Measurements from ENCODE around the gene SVBP. TPM values are rescaled to one million over a fixed set of nuclear protein-coding genes. Genes with fewer than 3 reads are reported as not detected.
A peak's percentile ranks its signal among the peaks of the same experiment; 100 is the strongest.

The SVBP gene
- total and polyA plus RNA-seq, 4 donors: 3.4 to 21.8 (median 15.0) TPM

DNA sequence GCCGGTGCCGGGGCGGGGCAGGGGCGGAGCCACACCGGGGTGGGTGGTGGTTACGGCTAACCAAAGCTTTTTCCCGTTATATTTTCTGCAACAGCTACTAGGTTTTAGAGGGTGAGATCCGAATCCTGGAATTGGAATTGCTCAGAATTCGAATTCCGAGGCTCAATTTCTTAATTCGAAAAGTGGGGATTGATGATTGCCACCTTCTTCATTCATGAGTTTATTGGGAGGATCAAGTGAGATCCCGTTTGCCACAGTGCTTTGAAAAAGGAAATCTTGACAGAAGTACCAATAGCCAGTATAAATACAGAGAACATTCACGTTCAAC lies 207 bp upstream of the SVBP start:
- Histone ChIP-seq H3K36me3 (ENCODE audit: control insufficient read depth in 4 of 4, insufficient read depth in 3 of 4, low read depth in 1 of 4, low read length in 3 of 4) (no peaks in the 10 kb centered on the region), H3K9ac (ENCODE audit: low read depth in 1 of 2, low read length in 2 of 2) (peak overlapping the region; percentile 63 to 66), H3K27ac (ENCODE audit: low read depth in 1 of 2, low read length in 2 of 2) (peak overlapping the region; percentile 96 to 99), H3K4me3 (ENCODE audit: low read depth in 1 of 3, low read length in 3 of 3) (peak overlapping the region; percentile 58 to 96 (median 69)), H3K27me3 (ENCODE audit: control insufficient read depth in 4 of 4, insufficient read depth in 4 of 4, low read length in 3 of 4) (no peaks in the 10 kb centered on the region), H3K4me1 (ENCODE audit: control insufficient read depth in 4 of 4, insufficient read depth in 4 of 4, low read length in 3 of 4) (peaks cover 10 to 37% (median 29%) of the 10 kb centered on the region in 4 donors), H3K9me3 (ENCODE audit: control insufficient read depth in 4 of 4, low read length in 3 of 4) (no peaks in the 10 kb centered on the region)
- no peak for TF ChIP-seq SP1 (IDR thresholded peaks at IDR 0.05)
- no peak for TF ChIP-seq HNF4G (IDR thresholded peaks at IDR 0.05)
- TF ChIP-seq, protein P1, sequence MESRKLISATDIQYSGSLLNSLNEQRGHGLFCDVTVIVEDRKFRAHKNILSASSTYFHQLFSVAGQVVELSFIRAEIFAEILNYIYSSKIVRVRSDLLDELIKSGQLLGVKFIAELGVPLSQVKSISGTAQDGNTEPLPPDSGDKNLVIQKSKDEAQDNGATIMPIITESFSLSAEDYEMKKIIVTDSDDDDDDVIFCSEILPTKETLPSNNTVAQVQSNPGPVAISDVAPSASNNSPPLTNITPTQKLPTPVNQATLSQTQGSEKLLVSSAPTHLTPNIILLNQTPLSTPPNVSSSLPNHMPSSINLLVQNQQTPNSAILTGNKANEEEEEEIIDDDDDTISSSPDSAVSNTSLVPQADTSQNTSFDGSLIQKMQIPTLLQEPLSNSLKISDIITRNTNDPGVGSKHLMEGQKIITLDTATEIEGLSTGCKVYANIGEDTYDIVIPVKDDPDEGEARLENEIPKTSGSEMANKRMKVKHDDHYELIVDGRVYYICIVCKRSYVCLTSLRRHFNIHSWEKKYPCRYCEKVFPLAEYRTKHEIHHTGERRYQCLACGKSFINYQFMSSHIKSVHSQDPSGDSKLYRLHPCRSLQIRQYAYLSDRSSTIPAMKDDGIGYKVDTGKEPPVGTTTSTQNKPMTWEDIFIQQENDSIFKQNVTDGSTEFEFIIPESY (IDR thresholded peaks at IDR 0.05): no peak
- no peak for TF ChIP-seq RXRA (IDR thresholded peaks at IDR 0.05)
- TF ChIP-seq, protein P2, sequence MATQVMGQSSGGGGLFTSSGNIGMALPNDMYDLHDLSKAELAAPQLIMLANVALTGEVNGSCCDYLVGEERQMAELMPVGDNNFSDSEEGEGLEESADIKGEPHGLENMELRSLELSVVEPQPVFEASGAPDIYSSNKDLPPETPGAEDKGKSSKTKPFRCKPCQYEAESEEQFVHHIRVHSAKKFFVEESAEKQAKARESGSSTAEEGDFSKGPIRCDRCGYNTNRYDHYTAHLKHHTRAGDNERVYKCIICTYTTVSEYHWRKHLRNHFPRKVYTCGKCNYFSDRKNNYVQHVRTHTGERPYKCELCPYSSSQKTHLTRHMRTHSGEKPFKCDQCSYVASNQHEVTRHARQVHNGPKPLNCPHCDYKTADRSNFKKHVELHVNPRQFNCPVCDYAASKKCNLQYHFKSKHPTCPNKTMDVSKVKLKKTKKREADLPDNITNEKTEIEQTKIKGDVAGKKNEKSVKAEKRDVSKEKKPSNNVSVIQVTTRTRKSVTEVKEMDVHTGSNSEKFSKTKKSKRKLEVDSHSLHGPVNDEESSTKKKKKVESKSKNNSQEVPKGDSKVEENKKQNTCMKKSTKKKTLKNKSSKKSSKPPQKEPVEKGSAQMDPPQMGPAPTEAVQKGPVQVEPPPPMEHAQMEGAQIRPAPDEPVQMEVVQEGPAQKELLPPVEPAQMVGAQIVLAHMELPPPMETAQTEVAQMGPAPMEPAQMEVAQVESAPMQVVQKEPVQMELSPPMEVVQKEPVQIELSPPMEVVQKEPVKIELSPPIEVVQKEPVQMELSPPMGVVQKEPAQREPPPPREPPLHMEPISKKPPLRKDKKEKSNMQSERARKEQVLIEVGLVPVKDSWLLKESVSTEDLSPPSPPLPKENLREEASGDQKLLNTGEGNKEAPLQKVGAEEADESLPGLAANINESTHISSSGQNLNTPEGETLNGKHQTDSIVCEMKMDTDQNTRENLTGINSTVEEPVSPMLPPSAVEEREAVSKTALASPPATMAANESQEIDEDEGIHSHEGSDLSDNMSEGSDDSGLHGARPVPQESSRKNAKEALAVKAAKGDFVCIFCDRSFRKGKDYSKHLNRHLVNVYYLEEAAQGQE (IDR thresholded peaks at IDR 0.05): no peak
- TF ChIP-seq NR2F2 (IDR thresholded peaks at IDR 0.05): no peak
- TF ChIP-seq EGR1 (IDR thresholded peaks at IDR 0.05; ENCODE audit: low read depth in 2 of 2): no peak
- TF ChIP-seq HNF4A (conservative IDR thresholded peaks at IDR 0.05): no peak
- no peak for TF ChIP-seq FOXA1 (IDR thresholded peaks at IDR 0.05)
- TF ChIP-seq, protein P3, sequence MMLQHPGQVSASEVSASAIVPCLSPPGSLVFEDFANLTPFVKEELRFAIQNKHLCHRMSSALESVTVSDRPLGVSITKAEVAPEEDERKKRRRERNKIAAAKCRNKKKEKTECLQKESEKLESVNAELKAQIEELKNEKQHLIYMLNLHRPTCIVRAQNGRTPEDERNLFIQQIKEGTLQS (IDR thresholded peaks at IDR 0.05): no peak
- TF ChIP-seq RAD21 (IDR thresholded peaks at IDR 0.05): no peak
- TF ChIP-seq, protein P4, sequence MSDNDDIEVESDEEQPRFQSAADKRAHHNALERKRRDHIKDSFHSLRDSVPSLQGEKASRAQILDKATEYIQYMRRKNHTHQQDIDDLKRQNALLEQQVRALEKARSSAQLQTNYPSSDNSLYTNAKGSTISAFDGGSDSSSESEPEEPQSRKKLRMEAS (IDR thresholded peaks at IDR 0.05): no peak
- TF ChIP-seq JUND (IDR thresholded peaks at IDR 0.05): no peak
- TF ChIP-seq FOXA2 (IDR thresholded peaks at IDR 0.05): no peak
- no peak for TF ChIP-seq YY1 (IDR thresholded peaks at IDR 0.05)
- no peak for TF ChIP-seq GABPA (IDR thresholded peaks at IDR 0.05 in 1 of 2, conservative IDR thresholded peaks at IDR 0.05 in 1 of 2)
- TF ChIP-seq TAF1 (conservative IDR thresholded peaks at IDR 0.05): no peak
- TF ChIP-seq, protein P5, sequence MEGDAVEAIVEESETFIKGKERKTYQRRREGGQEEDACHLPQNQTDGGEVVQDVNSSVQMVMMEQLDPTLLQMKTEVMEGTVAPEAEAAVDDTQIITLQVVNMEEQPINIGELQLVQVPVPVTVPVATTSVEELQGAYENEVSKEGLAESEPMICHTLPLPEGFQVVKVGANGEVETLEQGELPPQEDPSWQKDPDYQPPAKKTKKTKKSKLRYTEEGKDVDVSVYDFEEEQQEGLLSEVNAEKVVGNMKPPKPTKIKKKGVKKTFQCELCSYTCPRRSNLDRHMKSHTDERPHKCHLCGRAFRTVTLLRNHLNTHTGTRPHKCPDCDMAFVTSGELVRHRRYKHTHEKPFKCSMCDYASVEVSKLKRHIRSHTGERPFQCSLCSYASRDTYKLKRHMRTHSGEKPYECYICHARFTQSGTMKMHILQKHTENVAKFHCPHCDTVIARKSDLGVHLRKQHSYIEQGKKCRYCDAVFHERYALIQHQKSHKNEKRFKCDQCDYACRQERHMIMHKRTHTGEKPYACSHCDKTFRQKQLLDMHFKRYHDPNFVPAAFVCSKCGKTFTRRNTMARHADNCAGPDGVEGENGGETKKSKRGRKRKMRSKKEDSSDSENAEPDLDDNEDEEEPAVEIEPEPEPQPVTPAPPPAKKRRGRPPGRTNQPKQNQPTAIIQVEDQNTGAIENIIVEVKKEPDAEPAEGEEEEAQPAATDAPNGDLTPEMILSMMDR (IDR thresholded peaks at IDR 0.05; ENCODE audit: low read depth, low read length, missing input control): no peak
- DNase-seq (ENCODE audit: low spot score): no peak
- WGBS: 1% methylated on average over 13 of the region's 13 CpGs
